Gastrocnemius medialis (tissue), 4 donors: Measurements from ENCODE around the gene SLC5A4. TPM values are rescaled to one million over a fixed set of nuclear protein-coding genes. Genes with fewer than 3 reads are reported as not detected.

ENCODE experiments used
- ATAC-seq, 2 donors: fragments of 150-250 bp; one replicate each; pipeline ENCODE4 v1.9.1; 2016
- DNase-seq, 2 donors: peaks; one replicate each; pipeline ENCODE4 v3.0.0-alpha.2; 2019
- H3K27ac ChIP-seq, 4 donors: fragments of 200-600 bp; sonication (generic); 1 replicate in 1 of 4; 2 replicates in 3 of 4; pipeline ENCODE4 v1.5.1; 2016 to 2018; ENCODE audit warnings: mild to moderate bottlenecking in 2 of 4, moderate library complexity in 1 of 4
- H3K27me3 ChIP-seq, 3 donors: fragments of 200-600 bp; sonication (generic) in 2 of 3; 1 replicate in 1 of 3; 2 replicates in 2 of 3; pipeline versions ENCODE4 v1.5.1 to v1.6.0; 2016 to 2019; ENCODE audit warnings: mild to moderate bottlenecking in 1 of 3, moderate library complexity in 1 of 3
- H3K36me3 ChIP-seq, 2 donors: fragments of 200-600 bp; sonication (generic) in 1 of 2; one replicate each; pipeline ENCODE4 v1.5.1; 2017 to 2018
- H3K4me1 ChIP-seq, 2 donors: fragments of 200-600 bp; sonication (generic) in 1 of 2; one replicate each; pipeline ENCODE4 v1.5.1; 2016 to 2017; ENCODE audit warnings: mild to moderate bottlenecking in 2 of 2
- H3K4me3 ChIP-seq, 4 donors: fragments of 200-600 bp; sonication (generic) in 3 of 4; 1 replicate in 1 of 4; 2 replicates in 3 of 4; pipeline ENCODE4 v1.5.1; 2016 to 2019; ENCODE audit warnings: mild to moderate bottlenecking in 2 of 4
- H3K9me3 ChIP-seq, 3 donors: fragments of 200-600 bp; sonication (generic) in 2 of 3; 1 replicate in 1 of 3; 2 replicates in 2 of 3; pipeline ENCODE4 v1.5.1; 2016 to 2019
- CTCF ChIP-seq, 5 experiments: fragments of 450-650 bp in 3 of 5; fragments of 200-600 bp in 2 of 5; sonication (generic) in 2 of 5; IDR thresholded peaks in 4 of 5; conservative IDR thresholded peaks in 1 of 5; 1 replicate in 4 of 5; 2 replicates in 1 of 5; pipeline ENCODE4 v1.5.1; 2016 to 2019; ENCODE audit warnings: antibody characterized with exemption in 5 of 5, mild to moderate bottlenecking in 3 of 5, moderate library complexity in 3 of 5
- POLR2A ChIP-seq, 2 donors: fragments of 450-650 bp; IDR thresholded peaks; one replicate each; pipeline ENCODE4 v1.6.1; 2017; ENCODE audit warnings: antibody characterized with exemption in 2 of 2, mild to moderate bottlenecking in 2 of 2, moderate library complexity in 2 of 2
- in situ Hi-C, 4 donors: fragments of 200-750 bp; cut with MboI; loops; one replicate each; pipeline versions ENCODE4 v1.15.0 to v1.8.0; 2017; ENCODE audit warnings: low sequenced_read_pairs in 4 of 4
- intact Hi-C: fragments of 100-400 bp; cut with DNase I; formaldehyde crosslinking; loops from one replicate; pipeline ENCODE4 v1.15.1; 2023; ENCODE audit warnings: low total_unique reads
- total RNA-seq, 4 donors: library from RNA; depleted of rRNA; stranded (reverse); fragments of >200 nt; gene quantifications; one replicate each; pipeline versions ENCODE4 v1.1.0 to v1.2.3, GENCODE V29; 2016

The SLC5A4 gene
- total RNA-seq, 4 donors from 2014 or later, result 0.18 TPM; not detected in 3

GRCh38 chr22:32181043-32181442 lies 74.1 kb downstream of the SLC5A4 start:
- Histone ChIP-seq H3K27ac (no peak overlapping the region), H3K4me3 (no peak overlapping the region), H3K4me1 (no peaks in the 10 kb centered on the region), H3K36me3 (no peaks in the 10 kb centered on the region), H3K9me3 (no peaks in the 10 kb centered on the region), H3K27me3 (peaks cover 7 to 15% (median 14%) of the 10 kb centered on the region in 3 donors)
- DNase-seq (no peak), ATAC-seq (no peak)
- no peak for TF ChIP-seq CTCF (IDR thresholded peaks at IDR 0.05 in 4 of 5, conservative IDR thresholded peaks at IDR 0.05 in 1 of 5)
- no peak for TF ChIP-seq POLR2A (IDR thresholded peaks at IDR 0.05)
- intact Hi-C loops (no loop called here), in situ Hi-C loops (no loop called here)

- H3K27ac ChIP-seq, result no peak overlapping the region
- TF ChIP-seq CTCF (IDR thresholded peaks at IDR 0.05 in 4 of 5, conservative IDR thresholded peaks at IDR 0.05 in 1 of 5), result no peak
- no peak for TF ChIP-seq POLR2A (IDR thresholded peaks at IDR 0.05)
- no peak overlapping the region for H3K4me3 ChIP-seq
- H3K36me3 ChIP-seq, result no peaks in the 10 kb centered on the region
- ATAC-seq (no peak), DNase-seq (no peak)
- no peaks in the 10 kb centered on the region for H3K4me1 ChIP-seq
- peaks cover 21 to 28% (median 27%) of the 10 kb centered on the region in 3 donors for H3K27me3 ChIP-seq
- intact Hi-C loops (no loop called here), in situ Hi-C loops (no loop called here)
- H3K9me3 ChIP-seq, result no peaks in the 10 kb centered on the region
Measured at GRCh38 chr22:32177221-32177765, 77.9 kb downstream of the SLC5A4 start.

GRCh38 chr22:32175683-32176644 lies 79.2 kb downstream of the SLC5A4 start:
- DNase-seq, result no peak
- Histone ChIP-seq H3K27ac (no peak overlapping the region), H3K9me3 (no peaks in the 10 kb centered on the region), H3K4me1 (no peaks in the 10 kb centered on the region), H3K4me3 (no peak overlapping the region), H3K27me3 (peaks cover 21 to 28% (median 27%) of the 10 kb centered on the region in 3 donors), H3K36me3 (no peaks in the 10 kb centered on the region)
- in situ Hi-C loops (no loop called here), intact Hi-C loops (no loop called here)
- TF ChIP-seq POLR2A (IDR thresholded peaks at IDR 0.05), result no peak
- TF ChIP-seq CTCF (IDR thresholded peaks at IDR 0.05 in 4 of 5, conservative IDR thresholded peaks at IDR 0.05 in 1 of 5), result no peak
- no peak for ATAC-seq

GRCh38 chr22:32175115-32175514 lies 80.0 kb downstream of the SLC5A4 start:
- Histone ChIP-seq H3K27me3 (peaks cover 21 to 28% (median 27%) of the 10 kb centered on the region in 3 donors), H3K27ac (no peak overlapping the region), H3K36me3 (no peaks in the 10 kb centered on the region), H3K4me1 (no peaks in the 10 kb centered on the region), H3K4me3 (no peak overlapping the region), H3K9me3 (no peaks in the 10 kb centered on the region)
- intact Hi-C loops, result no loop called here
- DNase-seq (no peak), ATAC-seq (no peak)
- TF ChIP-seq POLR2A (IDR thresholded peaks at IDR 0.05) (no peak), CTCF (IDR thresholded peaks at IDR 0.05 in 4 of 5, conservative IDR thresholded peaks at IDR 0.05 in 1 of 5) (no peak)
- in situ Hi-C loops, result no loop called here

Other genes starting within 250 kb of the SLC5A4 start
- under 1 TPM in 1 of 4 donors, not detected in 3; 0.24 TPM for gene SLC5A1, start 212.1 kb downstream of the SLC5A4 start, total RNA-seq
- gene C22orf42, start 96.0 kb downstream of the SLC5A4 start, total RNA-seq, result not detected
- not detected for gene RFPL2, start 50.3 kb downstream of the SLC5A4 start, total RNA-seq
- gene RFPL3, start 102.5 kb upstream of the SLC5A4 start, total RNA-seq, result not detected
- 10 to 100 TPM; 53.7 to 76.4 (median 56.6) TPM for gene RTCB, start 156.9 kb upstream of the SLC5A4 start, total RNA-seq
- gene BPIFC, start 209.1 kb upstream of the SLC5A4 start, total RNA-seq, result not detected
- gene FBXO7, start 219.5 kb upstream of the SLC5A4 start, total RNA-seq, result 10 to 100 TPM; 30.6 to 40.7 (median 31.8) TPM